SK-N-SH treated with all-trans-retinoic acid at 6 μM for 48 hours (cell line): Measurements from ENCODE around the gene AEBP2.

Experiments
- ATAC-seq: fragments of 200-7000 bp; cut with Tn5 transposase; 3 replicates; pipeline ENCODE4 v1.9.1; 2020; ENCODE audit warnings: mild to moderate bottlenecking, moderate library complexity
- ARNTL ChIP-seq: fragments of 450-650 bp; formaldehyde crosslinking; IDR thresholded peaks from 2 replicates; pipeline ENCODE4 v1.5.0; 2020; ENCODE audit warnings: low read depth, mild to moderate bottlenecking, moderate library complexity, borderline replicate concordance
- BACH2 ChIP-seq: fragments of 250-450 bp; sonication (Bioruptor Pico); IDR thresholded peaks from 2 replicates; pipeline ENCODE4 v1.9.0; 2021; ENCODE audit warnings: mild to moderate bottlenecking, borderline replicate concordance
- CREB5 ChIP-seq: fragments of 250-450 bp; sonication (Bioruptor Pico); IDR thresholded peaks from 2 replicates; pipeline ENCODE4 v1.5.1; 2020; ENCODE audit warnings: low read depth, mild to moderate bottlenecking, moderate library complexity
- CSRNP3 ChIP-seq: fragments of 250-450 bp; sonication (Bioruptor Pico); IDR thresholded peaks from 2 replicates; pipeline ENCODE4 v1.5.1; 2021; ENCODE audit warnings: mild to moderate bottlenecking, moderate library complexity
- ESRRG ChIP-seq: fragments of 250-450 bp; sonication (Bioruptor Pico); IDR thresholded peaks from 2 replicates; pipeline ENCODE4 v1.6.1; 2021; ENCODE audit warnings: mild to moderate bottlenecking
- GLIS3 ChIP-seq: fragments of 250-450 bp; sonication (Bioruptor Pico); IDR thresholded peaks from 2 replicates; pipeline ENCODE4 v1.5.0; 2020; ENCODE audit warnings: mild to moderate bottlenecking, moderate library complexity
- ISL1 ChIP-seq: fragments of 250-450 bp; sonication (Bioruptor Pico); IDR thresholded peaks from 2 replicates; pipeline ENCODE4 v2.1.2; 2022; ENCODE audit warnings: mild to moderate bottlenecking, moderate library complexity
- OSR1 ChIP-seq: fragments of 250-450 bp; sonication (Bioruptor Pico); IDR thresholded peaks from 2 replicates; pipeline ENCODE4 v1.8.0; 2022; ENCODE audit warnings: moderate library complexity, mild to moderate bottlenecking, inconsistent platforms
- PATZ1 ChIP-seq: fragments of 250-450 bp; sonication (Bioruptor Pico); IDR thresholded peaks from 2 replicates; pipeline ENCODE4 v1.8.0; 2020; ENCODE audit warnings: mild to moderate bottlenecking, moderate library complexity, borderline replicate concordance
- POU6F1 ChIP-seq: fragments of 250-450 bp; sonication (Bioruptor Pico); IDR thresholded peaks from 2 replicates; pipeline ENCODE4 v1.8.0; 2021; ENCODE audit warnings: low read depth, mild to moderate bottlenecking, moderate library complexity, borderline replicate concordance
- PPARA ChIP-seq: fragments of 250-450 bp; sonication (Bioruptor Pico); IDR thresholded peaks from 2 replicates; pipeline ENCODE4 v1.5.0; 2020; ENCODE audit warnings: mild to moderate bottlenecking, borderline replicate concordance
- RARB ChIP-seq: fragments of 250-450 bp; sonication (Bioruptor Pico); IDR thresholded peaks from 2 replicates; pipeline ENCODE4 v1.8.0; 2021; ENCODE audit warnings: mild to moderate bottlenecking, moderate library complexity
- SNAI2 ChIP-seq: fragments of 250-450 bp; sonication (Bioruptor Pico); IDR thresholded peaks from 2 replicates; pipeline ENCODE4 v1.5.0; 2020; ENCODE audit warnings: mild to moderate bottlenecking, moderate library complexity
- TCF4 ChIP-seq: fragments of 250-450 bp; sonication (Bioruptor Pico); IDR thresholded peaks from 2 replicates; pipeline ENCODE4 v1.8.0; 2021; ENCODE audit warnings: mild to moderate bottlenecking, moderate library complexity, borderline replicate concordance
- TOX ChIP-seq: fragments of 250-450 bp; sonication (Bioruptor Pico); IDR thresholded peaks from 2 replicates; pipeline ENCODE4 v1.8.0; 2021; ENCODE audit warnings: mild to moderate bottlenecking, moderate library complexity, borderline replicate concordance
- TSHZ2 ChIP-seq: fragments of 250-450 bp; sonication (Bioruptor Pico); IDR thresholded peaks from 2 replicates; pipeline ENCODE4 v1.5.0; 2020; ENCODE audit warnings: mild to moderate bottlenecking, moderate library complexity
- ZC3H10 ChIP-seq: fragments of 250-450 bp; sonication (Bioruptor Pico); IDR thresholded peaks from 2 replicates; pipeline ENCODE4 v1.5.1; 2021; ENCODE audit warnings: mild to moderate bottlenecking, moderate library complexity
- ZFP30 ChIP-seq: fragments of 450-650 bp; formaldehyde crosslinking; IDR thresholded peaks from 2 replicates; pipeline ENCODE4 v1.5.0; 2022; ENCODE audit warnings: mild to moderate bottlenecking, moderate library complexity
- ZNF565 ChIP-seq: fragments of 450-650 bp; formaldehyde crosslinking; conservative IDR thresholded peaks from 2 replicates; pipeline ENCODE4 v1.5.0; 2020; ENCODE audit warnings: low read depth, mild to moderate bottlenecking, moderate library complexity
- ZNF70 ChIP-seq: fragments of 450-650 bp; formaldehyde crosslinking; IDR thresholded peaks from 2 replicates; pipeline ENCODE4 v1.5.0; 2020; ENCODE audit warnings: mild to moderate bottlenecking, moderate library complexity
- ZNF8 ChIP-seq: fragments of 450-650 bp; formaldehyde crosslinking; IDR thresholded peaks from 2 replicates; pipeline ENCODE4 v1.5.0; 2020; ENCODE audit warnings: mild to moderate bottlenecking, moderate library complexity

The AEBP2 gene

GRCh38 chr12:19542606-19543005 is 103.3 kb downstream of the AEBP2 start (continued):
- TF ChIP-seq ZC3H10 (CRISPR knock-in tag) (no peak), RARB (CRISPR knock-in tag) (no peak)

- no peak for TF ChIP-seq CSRNP3 (CRISPR knock-in tag)
- no peak for TF ChIP-seq ESRRG (CRISPR knock-in tag)
- TF ChIP-seq OSR1: no peak
- no peak for ATAC-seq
These were observed 105.1 kb downstream of the AEBP2 start for GRCh38 chr12:19544353-19544752.

GRCh38 chr12:19545301-19545700 is 106.0 kb downstream of the AEBP2 start:
- no peak for ATAC-seq
- TF ChIP-seq TOX (CRISPR knock-in tag) (no peak), TSHZ2 (CRISPR knock-in tag) (no peak)

GRCh38 chr12:19546027-19546426 is 106.7 kb downstream of the AEBP2 start:
- TF ChIP-seq ZNF565 (CRISPR knock-in tag): no peak
- TF ChIP-seq TCF4 (CRISPR knock-in tag): no peak
- no peak for TF ChIP-seq GLIS3 (CRISPR knock-in tag)
- no peak for TF ChIP-seq ZNF8
- TF ChIP-seq SNAI2 (CRISPR knock-in tag): no peak
- no peak for TF ChIP-seq BACH2 (CRISPR knock-in tag)
- no peak for TF ChIP-seq ESRRG (CRISPR knock-in tag)
- no peak for TF ChIP-seq ISL1 (CRISPR knock-in tag)
- no peak for TF ChIP-seq RARB (CRISPR knock-in tag)
- TF ChIP-seq TOX (CRISPR knock-in tag): no peak
- no peak for TF ChIP-seq ZNF70 (CRISPR knock-in tag)
- TF ChIP-seq CREB5 (CRISPR knock-in tag): no peak
- TF ChIP-seq ZFP30 (CRISPR knock-in tag): no peak
- TF ChIP-seq PATZ1 (CRISPR knock-in tag): no peak
- TF ChIP-seq ARNTL (CRISPR knock-in tag): no peak
- TF ChIP-seq POU6F1 (CRISPR knock-in tag): no peak
- TF ChIP-seq OSR1: no peak
- no peak for TF ChIP-seq PPARA (CRISPR knock-in tag)
- ATAC-seq: no peak
